AG04449 (cell line): Measurements from ENCODE around the gene TRAF3.

Experiments
- CTCF ChIA-PET: fragments of 350-600 bp; formaldehyde crosslinking; extraction: SDS; loops from one replicate; lab custom pipeline; 2021; ENCODE audit warnings: antibody characterized with exemption; lab: Yijun Ruan, JAX
- POLR2A ChIA-PET: fragments of 400-600, 350-600 bp; formaldehyde crosslinking; extraction: SDS; loops from one replicate; lab custom pipeline; 2020; ENCODE audit warnings: antibody characterized with exemption, inconsistent platforms; lab: Yijun Ruan, JAX
- DNase-seq: peaks from one replicate; pipeline ENCODE4 v3.0.0-alpha.2; 2010; ENCODE audit warnings: low read depth, low spot score
- H3K4me3 ChIP-seq: 2 replicates; pipeline ENCODE4 v1.5.1; 2011; ENCODE audit warnings: low read depth, mild to moderate bottlenecking, control low read depth, low read length
- CTCF ChIP-seq: IDR thresholded peaks from one replicate; pipeline ENCODE4 v1.5.1; 2011; ENCODE audit warnings: mild to moderate bottlenecking, moderate library complexity, low read length, control low read depth, inconsistent platforms; ENCODE audit not compliant: insufficient read depth; ENCODE audit errors: missing control alignments

The TRAF3 gene

GRCh38 chr14:102749393-102750305 is 27.6 kb upstream of the TRAF3 start:
- CTCF ChIA-PET, result interaction anchor here (0.7 to 1.1 kb wide), 3 partner anchors 23 to 55 kb away, joined by 3 read pairs; no protein-coding TSS in a partner anchor
- DNase-seq, result no peak

GRCh38 chr14:102750376-102750775 is 26.9 kb upstream of the TRAF3 start:
- ChIA-PET POLR2A (no interaction called here), CTCF (interaction anchor here (0.7 to 1.1 kb wide), 3 partner anchors 23 to 56 kb away, joined by 3 read pairs; no protein-coding TSS in a partner anchor)
- no peak overlapping the region for H3K4me3 ChIP-seq
- no peak for DNase-seq
- TF ChIP-seq CTCF, result no peak

More at GRCh38 chr14:102749393-102750305, 27.6 kb upstream of the TRAF3 start:
- TF ChIP-seq CTCF, result no peak
- no peak overlapping the region for H3K4me3 ChIP-seq
- POLR2A ChIA-PET, result no interaction called here

- DNase-seq, result no peak
- no peak for TF ChIP-seq CTCF
- H3K4me3 ChIP-seq, result no peak overlapping the region
- CTCF ChIA-PET, result no interaction called here
- POLR2A ChIA-PET, result no interaction called here
Measured at GRCh38 chr14:102751088-102751487, 26.2 kb upstream of the TRAF3 start.

GRCh38 chr14:102752239-102752847 is 24.9 kb upstream of the TRAF3 start:
- TF ChIP-seq CTCF, result no peak
- DNase-seq, result no peak
- H3K4me3 ChIP-seq, result no peak overlapping the region
- ChIA-PET POLR2A (no interaction called here), CTCF (no interaction called here)

- DNase-seq, result no peak
- TF ChIP-seq CTCF, result no peak
- POLR2A ChIA-PET, result no interaction called here
- H3K4me3 ChIP-seq, result no peak overlapping the region
- CTCF ChIA-PET, result interaction anchor here (1.2 kb wide), 1 partner anchor 21 kb away, joined by 3 read pairs; no protein-coding TSS in a partner anchor
Measured at GRCh38 chr14:102754370-102755262, 22.6 kb upstream of the TRAF3 start.
